Neuronal stem cell (in vitro differentiated cells): ENCODE data around the gene CTRL.

Source experiments
- DNase-seq: peaks from one replicate; pipeline ENCODE4 v3.0.0-alpha.2; 2013; ENCODE audit warnings: low spot score
- H2AFZ ChIP-seq: one replicate; pipeline ENCODE4 v1.6.1; 2013; ENCODE audit warnings: mild to moderate bottlenecking, low read length, inconsistent platforms
- H2AK5ac ChIP-seq: 2 replicates; pipeline ENCODE4 v1.6.1; 2013; ENCODE audit warnings: low read depth, mild to moderate bottlenecking, inconsistent platforms, low read length, moderate library complexity, mixed read lengths
- H2BK120ac ChIP-seq: 2 replicates; pipeline ENCODE4 v1.6.1; 2013; ENCODE audit warnings: low read depth, mild to moderate bottlenecking, inconsistent platforms, low read length, moderate library complexity, mixed read lengths
- H2BK12ac ChIP-seq: one replicate; pipeline ENCODE4 v1.6.1; 2013; ENCODE audit warnings: low read length, inconsistent platforms
- H2BK15ac ChIP-seq: 2 replicates; pipeline ENCODE4 v1.6.1; 2013; ENCODE audit warnings: mild to moderate bottlenecking, low read length, inconsistent platforms, mixed read lengths
- H2BK5ac ChIP-seq: one replicate; pipeline ENCODE4 v1.6.1; 2013; ENCODE audit warnings: inconsistent platforms, mild to moderate bottlenecking, low read length, moderate library complexity
- H3K14ac ChIP-seq: one replicate; pipeline ENCODE4 v1.6.1; 2013; ENCODE audit warnings: low read length, inconsistent platforms
- H3K18ac ChIP-seq: 2 replicates; pipeline ENCODE4 v1.6.1; 2013; ENCODE audit warnings: low read length, inconsistent platforms
- H3K23ac ChIP-seq: 2 replicates; pipeline ENCODE4 v1.6.1; 2013; ENCODE audit warnings: low read depth, mild to moderate bottlenecking, mixed read lengths, low read length, inconsistent platforms; ENCODE audit not compliant: poor library complexity
- H3K27ac ChIP-seq: replicated peaks from 3 replicates; pipeline ENCODE4 v1.5.1; 2013; ENCODE audit warnings: low read length, inconsistent platforms
- H3K27me3 ChIP-seq, 3 experiments: 2 replicates each; pipeline ENCODE4 v1.6.1; 2013; ENCODE audit warnings: low read length in 3 of 3, mild to moderate bottlenecking in 2 of 3, inconsistent platforms in 1 of 3, low read depth in 1 of 3, mixed read lengths in 1 of 3, moderate library complexity in 1 of 3; ENCODE audit not compliant: control insufficient read depth in 3 of 3, insufficient read depth in 3 of 3
- H3K36me3 ChIP-seq, 2 donors: replicated peaks in 1 of 2; 2 replicates each; pipeline ENCODE4 v1.6.1; 2013; ENCODE audit warnings: low read length in 2 of 2; ENCODE audit not compliant: control insufficient read depth in 2 of 2, insufficient read depth in 2 of 2
- H3K4ac ChIP-seq: 2 replicates; pipeline ENCODE4 v1.6.1; 2013; ENCODE audit warnings: inconsistent platforms, mild to moderate bottlenecking, low read length, moderate library complexity
- H3K4me1 ChIP-seq, 2 donors: 1 replicate in 1 of 2; 2 replicates in 1 of 2; pipeline ENCODE4 v1.6.1; 2013; ENCODE audit warnings: low read length in 2 of 2, low read depth in 1 of 2; ENCODE audit not compliant: control insufficient read depth in 2 of 2, insufficient read depth in 1 of 2
- H3K4me2 ChIP-seq: one replicate; pipeline ENCODE4 v1.6.1; 2013; ENCODE audit warnings: mild to moderate bottlenecking, low read length, inconsistent platforms; ENCODE audit not compliant: insufficient read depth, poor library complexity, severe bottlenecking
- H3K4me3 ChIP-seq, 2 donors: 2 replicates each; pipeline ENCODE4 v1.5.1; 2013; ENCODE audit warnings: low read length in 2 of 2, mild to moderate bottlenecking in 2 of 2, inconsistent platforms in 1 of 2, moderate library complexity in 1 of 2
- H3K79me1 ChIP-seq: one replicate; pipeline ENCODE4 v1.6.1; 2013; ENCODE audit warnings: low read depth, mild to moderate bottlenecking, inconsistent platforms, low read length, moderate library complexity
- H3K9ac ChIP-seq: one replicate; pipeline ENCODE4 v1.6.1; 2013; ENCODE audit warnings: mild to moderate bottlenecking, low read depth, low read length, inconsistent platforms; ENCODE audit not compliant: poor library complexity
- H3K9me3 ChIP-seq, 2 donors: replicated peaks in 1 of 2; 2 replicates each; pipeline versions ENCODE3 to v1.6.1; 2013; ENCODE audit warnings: low read length in 2 of 2, mild to moderate bottlenecking in 2 of 2, inconsistent platforms in 1 of 2, low read depth in 1 of 2, mixed read lengths in 1 of 2, moderate library complexity in 1 of 2; ENCODE audit not compliant: control insufficient read depth in 2 of 2, insufficient read depth in 1 of 2
- H4K8ac ChIP-seq: one replicate; pipeline ENCODE4 v1.6.1; 2013; ENCODE audit warnings: low read depth, mild to moderate bottlenecking, inconsistent platforms, low read length, moderate library complexity
- H4K91ac ChIP-seq: one replicate; pipeline ENCODE4 v1.6.1; 2013; ENCODE audit warnings: low read length, low read depth, mild to moderate bottlenecking, inconsistent platforms; ENCODE audit not compliant: poor library complexity
- WGBS, 2 donors: extraction: QIAGEN DNeasy Blood & Tissue Kit; methylation state at CpG; one replicate each; pipeline ENCODE4 v1.1.7; 2013; ENCODE audit warnings: missing lambda C conversion rate in 2 of 2, mixed read lengths in 1 of 2; ENCODE audit not compliant: insufficient read length in 2 of 2, insufficient replicate concordance in 1 of 2; ENCODE audit errors: extremely low coverage in 2 of 2; 5-methylcytosine and 5-hydroxymethylcytosine counted together

CTRL gene

DNA sequence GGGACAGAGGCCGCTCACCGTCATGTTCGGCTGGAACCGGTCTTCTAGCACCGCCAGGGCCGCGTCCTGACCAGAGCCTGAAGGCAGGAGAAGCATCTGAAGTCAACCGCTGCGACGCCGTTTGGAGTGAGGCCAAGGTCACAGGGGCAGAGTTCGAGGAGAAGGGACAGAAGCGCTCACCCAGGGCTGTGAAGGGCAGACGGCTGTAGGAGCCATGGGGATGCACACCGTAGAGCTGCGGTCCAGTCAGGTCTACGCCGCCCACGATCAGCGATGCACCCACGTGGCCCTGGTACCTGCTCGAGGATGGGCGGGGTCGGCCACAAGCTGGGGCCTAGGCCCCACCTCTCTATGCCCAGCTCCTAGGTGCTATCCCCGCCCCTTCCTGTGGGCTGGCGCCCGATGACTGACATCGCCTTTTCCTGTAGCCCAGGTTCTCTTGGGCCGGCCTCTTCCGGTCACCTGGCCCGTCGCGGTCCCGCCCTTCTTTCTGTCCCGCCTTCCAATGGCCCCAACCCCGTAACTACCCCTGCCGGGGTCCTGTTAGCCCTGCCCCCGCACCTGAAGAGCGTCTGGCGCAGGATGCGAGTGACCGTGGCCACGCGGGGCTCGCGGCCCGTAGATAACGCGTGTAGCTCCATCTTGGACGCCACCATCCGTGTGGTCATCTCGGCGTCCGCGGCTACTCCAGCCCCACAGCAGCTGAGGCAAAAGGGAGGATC lies 3.9 kb upstream of the CTRL start:
- Histone ChIP-seq H2BK120ac (peak overlapping the region; percentile 28), H3K4me1 (peaks cover 11 to 17% of the 10 kb centered on the region in 2 donors), H3K23ac (peak overlapping the region; percentile 100), H2BK15ac (peak overlapping the region; percentile 99), H3K36me3 (peaks cover 10 to 31% of the 10 kb centered on the region in 2 donors), H3K27me3 (peaks cover 0 to 4% (median 0%) of the 10 kb centered on the region in 3 experiments), H2AK5ac (peak overlapping the region; percentile 88), H4K91ac (peak overlapping the region; percentile 58), H3K27ac (peak overlapping the region; percentile 60), H3K14ac (peak overlapping the region; percentile 96), H3K18ac (peak overlapping the region; percentile 100), H2AFZ (peak overlapping the region; percentile 97), H2BK5ac (peak overlapping the region; percentile 94), H4K8ac (no peak overlapping the region), H3K9me3 (no peaks in the 10 kb centered on the region), H3K4me2 (peak overlapping the region; percentile 98), H3K4ac (no peak overlapping the region), H3K9ac (peak overlapping the region; percentile 100), H2BK12ac (peak overlapping the region; percentile 7), H3K4me3 (peak overlapping the region; percentile 88 to 97), H3K79me1 (peaks cover 6% of the 10 kb centered on the region)
- no CpG with 5 or more reads among the region's 55 CpGs for WGBS, 2 donors
- DNase-seq: peak; percentile 84

DNA sequence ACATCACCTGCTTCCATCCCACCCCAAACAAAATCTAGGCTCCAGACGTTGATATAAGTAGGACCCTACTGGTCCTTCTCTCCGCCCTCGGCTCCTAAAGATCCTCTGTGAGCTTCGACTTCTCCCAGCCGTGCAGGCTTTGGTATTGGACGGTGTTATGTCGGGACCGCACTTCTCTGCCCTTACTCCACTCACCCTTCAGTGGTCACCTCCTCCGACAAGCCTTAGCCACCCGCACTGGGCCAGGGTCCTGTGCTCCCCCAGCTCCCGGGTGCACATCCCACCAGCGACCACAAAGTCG lies 3.4 kb upstream of the CTRL start:
- H2BK15ac ChIP-seq: peak overlapping the region; percentile 25
- no peak overlapping the region for H4K91ac ChIP-seq
- H3K4me2 ChIP-seq: peak overlapping the region; percentile 98
- peaks cover 11 to 17% of the 10 kb centered on the region in 2 donors for H3K4me1 ChIP-seq
- peak overlapping the region; percentile 82 for H3K9ac ChIP-seq
- peak overlapping the region; percentile 24 for H2BK120ac ChIP-seq
- no CpG with 5 or more reads among the region's 13 CpGs for WGBS, 2 donors
- peak overlapping the region; percentile 97 for H2AFZ ChIP-seq
- H3K18ac ChIP-seq: peak overlapping the region; percentile 90
- peak overlapping the region; percentile 32 for H2AK5ac ChIP-seq
- H4K8ac ChIP-seq: no peak overlapping the region
- H3K79me1 ChIP-seq: peaks cover 5% of the 10 kb centered on the region
- H2BK5ac ChIP-seq: peak overlapping the region; percentile 62
- H3K14ac ChIP-seq: peak overlapping the region; percentile 95
- H3K36me3 ChIP-seq: peaks cover 9 to 31% of the 10 kb centered on the region in 2 donors
- H3K9me3 ChIP-seq: no peaks in the 10 kb centered on the region
- no peak for DNase-seq
- peak overlapping the region; percentile 100 for H3K23ac ChIP-seq
- peak overlapping the region; percentile 84 to 97 for H3K4me3 ChIP-seq
- H2BK12ac ChIP-seq: peak overlapping the region; percentile 7
- no peak overlapping the region for H3K27ac ChIP-seq
- H3K4ac ChIP-seq: no peak overlapping the region
- H3K27me3 ChIP-seq: peaks cover 0 to 4% (median 0%) of the 10 kb centered on the region in 3 experiments

DNA sequence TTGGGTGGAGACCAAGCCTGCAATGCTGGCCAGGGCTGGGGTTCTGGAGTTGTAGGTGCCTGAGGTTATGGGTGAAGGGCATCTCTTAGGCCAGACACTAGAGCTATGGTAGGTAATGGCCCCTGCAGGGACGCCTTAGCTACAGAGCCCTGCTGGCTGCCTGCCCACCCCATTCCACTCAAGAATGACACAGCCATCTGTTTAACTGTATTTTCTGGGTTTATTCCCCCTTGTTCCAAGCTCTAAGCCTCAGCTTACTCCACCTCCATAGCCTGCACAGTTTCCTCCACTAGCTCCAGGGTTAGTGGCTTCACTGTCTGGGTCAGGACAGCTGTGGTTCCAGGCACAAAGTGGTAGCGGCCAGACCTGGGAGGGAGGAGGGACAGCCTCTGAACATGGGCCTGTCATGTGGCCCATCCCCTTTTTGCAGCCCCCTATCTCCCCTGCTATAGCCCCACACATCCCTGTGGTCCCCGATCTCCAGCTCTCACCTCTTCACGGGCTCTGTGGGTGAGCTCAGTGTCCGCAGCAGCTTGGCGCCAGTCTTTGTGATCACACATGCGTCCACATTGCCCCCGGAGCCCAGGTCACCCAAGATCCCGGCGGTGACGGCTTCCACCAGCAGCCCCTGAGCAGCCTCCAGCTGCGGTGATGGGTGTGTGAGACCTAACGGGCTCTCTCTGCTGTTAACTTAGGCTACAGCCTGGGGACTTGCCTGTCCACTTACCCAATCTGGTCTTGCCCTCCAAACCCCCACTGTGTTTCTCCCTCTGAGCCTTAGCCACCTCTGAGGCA lies 2.8 kb upstream of the CTRL start:
- Histone ChIP-seq H2AFZ (peak overlapping the region; percentile 97), H2BK15ac (no peak overlapping the region), H2BK120ac (peak overlapping the region; percentile 24), H3K9me3 (no peaks in the 10 kb centered on the region), H3K23ac (no peak overlapping the region), H4K91ac (no peak overlapping the region), H4K8ac (no peak overlapping the region), H3K36me3 (peaks cover 5 to 31% of the 10 kb centered on the region in 2 donors), H3K79me1 (peaks cover 1% of the 10 kb centered on the region), H3K18ac (no peak overlapping the region), H3K4me2 (peak overlapping the region; percentile 98), H3K4ac (no peak overlapping the region), H3K14ac (no peak overlapping the region), H3K4me1 (peaks cover 11 to 17% of the 10 kb centered on the region in 2 donors), H3K9ac (no peak overlapping the region), H3K4me3 (peak overlapping the region in 1 of 2 donors; percentile 97), H2AK5ac (peak overlapping the region; percentile 32), H2BK12ac (no peak overlapping the region), H2BK5ac (peak overlapping the region; percentile 62), H3K27me3 (peaks cover 0 to 4% (median 0%) of the 10 kb centered on the region in 3 experiments), H3K27ac (no peak overlapping the region)
- no CpG with 5 or more reads among the region's 13 CpGs for WGBS, 2 donors
- DNase-seq: no peak

DNA sequence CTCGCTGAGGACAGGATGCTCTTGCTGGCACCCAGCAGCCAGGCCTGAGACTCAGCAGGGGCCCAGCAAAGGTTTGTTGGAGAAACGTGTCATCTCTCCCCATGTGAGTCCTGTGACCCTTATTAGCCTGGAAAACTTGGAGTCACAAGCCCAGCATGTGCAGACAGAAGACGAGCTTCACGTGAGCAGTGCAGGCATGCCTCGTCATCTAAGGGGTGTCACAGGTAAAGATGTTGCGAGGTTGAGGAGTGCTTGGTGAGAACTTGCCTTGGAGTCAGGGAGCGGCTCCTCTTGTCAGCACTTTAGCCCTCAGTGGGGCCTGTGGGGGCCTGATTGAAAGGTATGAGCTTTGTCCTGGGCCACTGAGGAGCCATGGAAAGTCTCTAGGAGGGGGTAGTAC lies 2.1 kb upstream of the CTRL start:
- Histone ChIP-seq H2BK120ac (no peak overlapping the region), H2AK5ac (no peak overlapping the region), H3K27ac (no peak overlapping the region), H2BK12ac (no peak overlapping the region), H3K9ac (no peak overlapping the region), H3K4ac (no peak overlapping the region), H3K18ac (no peak overlapping the region), H2AFZ (no peak overlapping the region), H4K91ac (no peak overlapping the region), H3K9me3 (no peaks in the 10 kb centered on the region), H3K4me3 (no peak overlapping the region), H3K4me2 (no peak overlapping the region), H3K14ac (no peak overlapping the region), H4K8ac (no peak overlapping the region), H2BK5ac (no peak overlapping the region), H3K27me3 (peaks cover 0 to 4% (median 0%) of the 10 kb centered on the region in 3 experiments), H3K79me1 (no peaks in the 10 kb centered on the region), H3K36me3 (peaks cover 7 to 37% of the 10 kb centered on the region in 2 donors), H2BK15ac (no peak overlapping the region), H3K4me1 (peaks cover 11 to 17% of the 10 kb centered on the region in 2 donors), H3K23ac (no peak overlapping the region)
- WGBS, 2 donors: no CpG with 5 or more reads among the region's 7 CpGs
- no peak for DNase-seq
